ENCODE results near the gene WBP4.
"Not testable (repeated sequence)": the region's sequence is repeated elsewhere in the genome, so short reads cannot be mapped to it uniquely, and the experiment has no call there.

WBP4 gene

DNA sequence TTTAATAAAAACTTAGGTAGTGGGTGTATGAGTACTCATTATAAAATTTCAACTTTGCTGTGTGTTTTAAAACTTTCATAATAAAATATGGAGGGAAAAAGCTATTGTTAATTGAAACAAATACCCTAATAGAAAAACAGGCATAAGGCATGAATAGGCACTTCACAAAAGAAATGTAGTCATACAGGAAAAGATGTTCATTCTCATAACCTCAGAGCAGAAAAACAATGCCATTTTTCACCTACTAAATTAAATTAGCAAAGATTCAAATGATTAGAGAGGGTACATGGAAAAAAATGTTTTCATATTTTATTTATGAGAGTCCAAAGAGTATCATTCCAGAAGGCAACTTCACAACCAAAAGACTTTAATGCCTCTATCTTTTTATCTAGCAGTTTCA is 21.6 kb upstream of the WBP4 start:
- no peaks in the 10 kb centered on the region for H3K27me3 ChIP-seq (ENCODE audit: insufficient read depth, poor library complexity, severe bottlenecking)
- H3K27ac ChIP-seq (replicated peaks) = no peak overlapping the region
- no peak for TF ChIP-seq POLR2AphosphoS5 (IDR thresholded peaks at IDR 0.05; ENCODE audit: low read depth)
- TF ChIP-seq, protein P1, sequence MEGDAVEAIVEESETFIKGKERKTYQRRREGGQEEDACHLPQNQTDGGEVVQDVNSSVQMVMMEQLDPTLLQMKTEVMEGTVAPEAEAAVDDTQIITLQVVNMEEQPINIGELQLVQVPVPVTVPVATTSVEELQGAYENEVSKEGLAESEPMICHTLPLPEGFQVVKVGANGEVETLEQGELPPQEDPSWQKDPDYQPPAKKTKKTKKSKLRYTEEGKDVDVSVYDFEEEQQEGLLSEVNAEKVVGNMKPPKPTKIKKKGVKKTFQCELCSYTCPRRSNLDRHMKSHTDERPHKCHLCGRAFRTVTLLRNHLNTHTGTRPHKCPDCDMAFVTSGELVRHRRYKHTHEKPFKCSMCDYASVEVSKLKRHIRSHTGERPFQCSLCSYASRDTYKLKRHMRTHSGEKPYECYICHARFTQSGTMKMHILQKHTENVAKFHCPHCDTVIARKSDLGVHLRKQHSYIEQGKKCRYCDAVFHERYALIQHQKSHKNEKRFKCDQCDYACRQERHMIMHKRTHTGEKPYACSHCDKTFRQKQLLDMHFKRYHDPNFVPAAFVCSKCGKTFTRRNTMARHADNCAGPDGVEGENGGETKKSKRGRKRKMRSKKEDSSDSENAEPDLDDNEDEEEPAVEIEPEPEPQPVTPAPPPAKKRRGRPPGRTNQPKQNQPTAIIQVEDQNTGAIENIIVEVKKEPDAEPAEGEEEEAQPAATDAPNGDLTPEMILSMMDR (IDR thresholded peaks at IDR 0.05; ENCODE audit: insufficient read depth, low read length) = no peak
- TF ChIP-seq GABPA (IDR thresholded peaks at IDR 0.05; ENCODE audit: low read depth) = no peak
- TF ChIP-seq SPI1 (IDR thresholded peaks at IDR 0.05; ENCODE audit: borderline replicate concordance, low read depth) = no peak
- TF ChIP-seq, protein P2, sequence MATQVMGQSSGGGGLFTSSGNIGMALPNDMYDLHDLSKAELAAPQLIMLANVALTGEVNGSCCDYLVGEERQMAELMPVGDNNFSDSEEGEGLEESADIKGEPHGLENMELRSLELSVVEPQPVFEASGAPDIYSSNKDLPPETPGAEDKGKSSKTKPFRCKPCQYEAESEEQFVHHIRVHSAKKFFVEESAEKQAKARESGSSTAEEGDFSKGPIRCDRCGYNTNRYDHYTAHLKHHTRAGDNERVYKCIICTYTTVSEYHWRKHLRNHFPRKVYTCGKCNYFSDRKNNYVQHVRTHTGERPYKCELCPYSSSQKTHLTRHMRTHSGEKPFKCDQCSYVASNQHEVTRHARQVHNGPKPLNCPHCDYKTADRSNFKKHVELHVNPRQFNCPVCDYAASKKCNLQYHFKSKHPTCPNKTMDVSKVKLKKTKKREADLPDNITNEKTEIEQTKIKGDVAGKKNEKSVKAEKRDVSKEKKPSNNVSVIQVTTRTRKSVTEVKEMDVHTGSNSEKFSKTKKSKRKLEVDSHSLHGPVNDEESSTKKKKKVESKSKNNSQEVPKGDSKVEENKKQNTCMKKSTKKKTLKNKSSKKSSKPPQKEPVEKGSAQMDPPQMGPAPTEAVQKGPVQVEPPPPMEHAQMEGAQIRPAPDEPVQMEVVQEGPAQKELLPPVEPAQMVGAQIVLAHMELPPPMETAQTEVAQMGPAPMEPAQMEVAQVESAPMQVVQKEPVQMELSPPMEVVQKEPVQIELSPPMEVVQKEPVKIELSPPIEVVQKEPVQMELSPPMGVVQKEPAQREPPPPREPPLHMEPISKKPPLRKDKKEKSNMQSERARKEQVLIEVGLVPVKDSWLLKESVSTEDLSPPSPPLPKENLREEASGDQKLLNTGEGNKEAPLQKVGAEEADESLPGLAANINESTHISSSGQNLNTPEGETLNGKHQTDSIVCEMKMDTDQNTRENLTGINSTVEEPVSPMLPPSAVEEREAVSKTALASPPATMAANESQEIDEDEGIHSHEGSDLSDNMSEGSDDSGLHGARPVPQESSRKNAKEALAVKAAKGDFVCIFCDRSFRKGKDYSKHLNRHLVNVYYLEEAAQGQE (IDR thresholded peaks at IDR 0.05; ENCODE audit: insufficient replicate concordance, low read depth) = no peak
- H3K4me3 ChIP-seq (replicated peaks; ENCODE audit: insufficient read depth, low read length) = no peak overlapping the region
- no peak for DNase-seq (ENCODE audit: low read depth in 1 of 2, low spot score in 1 of 2)

DNA sequence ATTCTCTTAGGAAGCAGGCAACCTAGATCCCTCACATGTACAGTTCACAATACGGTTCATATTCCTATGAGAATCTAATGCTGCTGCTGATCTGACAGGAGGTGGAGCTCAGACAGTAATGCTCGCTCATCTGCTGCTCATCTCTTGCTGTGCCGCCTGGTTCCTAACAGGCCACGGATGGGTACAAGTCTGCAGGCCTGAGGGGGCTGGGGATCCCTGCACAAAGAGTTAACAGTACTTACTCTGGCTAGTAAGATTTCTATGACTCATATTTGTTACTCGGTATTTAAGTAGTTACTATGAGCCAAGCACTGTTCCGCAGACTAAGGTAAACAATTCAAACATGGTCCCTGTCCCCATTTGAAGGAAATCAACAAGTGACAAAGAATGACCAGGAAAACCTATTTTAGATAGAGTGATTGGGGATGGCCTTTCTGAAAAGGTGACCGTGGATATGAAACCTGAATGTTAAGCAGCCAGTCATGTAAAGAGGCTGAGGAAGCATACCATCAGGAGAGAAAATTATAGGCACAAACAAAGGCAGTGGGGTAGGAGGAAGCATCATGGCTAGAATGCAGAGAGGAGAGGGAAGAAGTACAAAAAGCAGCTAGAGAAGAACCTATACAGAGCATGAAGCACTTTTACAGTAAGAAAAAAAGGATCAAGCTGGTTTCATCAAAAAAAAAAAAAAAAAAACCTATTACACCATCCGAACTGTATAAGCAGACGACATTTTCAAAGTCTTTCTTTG is 20.6 kb upstream of the WBP4 start:
- TF ChIP-seq, protein P1 (IDR thresholded peaks at IDR 0.05; ENCODE audit: insufficient read depth, low read length) = no peak
- TF ChIP-seq, protein P2 (IDR thresholded peaks at IDR 0.05; ENCODE audit: insufficient replicate concordance, low read depth) = no peak
- no peak for TF ChIP-seq SPI1 (IDR thresholded peaks at IDR 0.05; ENCODE audit: borderline replicate concordance, low read depth)
- TF ChIP-seq POLR2AphosphoS5 (IDR thresholded peaks at IDR 0.05; ENCODE audit: low read depth) = no peak
- TF ChIP-seq GABPA (IDR thresholded peaks at IDR 0.05; ENCODE audit: low read depth) = no peak
- Histone ChIP-seq H3K4me3 (replicated peaks; ENCODE audit: insufficient read depth, low read length) (no peak overlapping the region), H3K27me3 (ENCODE audit: insufficient read depth, poor library complexity, severe bottlenecking) (no peaks in the 10 kb centered on the region), H3K27ac (replicated peaks) (no peak overlapping the region)
- no peak for DNase-seq (ENCODE audit: low read depth in 1 of 2, low spot score in 1 of 2)

DNA sequence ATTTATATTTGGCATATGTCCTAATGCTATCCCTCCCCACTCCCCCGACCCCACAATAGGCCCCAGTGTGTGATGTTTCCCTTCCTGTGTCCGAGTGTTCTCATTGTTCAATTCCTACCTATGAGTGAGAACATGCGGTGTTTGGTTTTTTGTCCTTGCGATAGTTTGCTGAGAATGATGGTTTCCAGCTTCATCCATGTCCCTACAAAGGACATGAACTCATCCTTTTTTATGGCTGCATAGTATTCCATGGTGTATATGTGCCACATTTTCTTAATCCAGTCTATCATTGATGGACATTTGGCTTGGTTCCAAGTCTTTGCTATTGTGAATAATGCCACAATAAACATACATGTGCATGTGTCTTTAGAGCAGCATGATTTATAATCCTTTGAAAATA is 18.9 kb upstream of the WBP4 start:
- H3K4me3 ChIP-seq (replicated peaks; ENCODE audit: insufficient read depth, low read length); DNase-seq (ENCODE audit: low read depth in 1 of 2, low spot score in 1 of 2); H3K27ac ChIP-seq (replicated peaks): not testable (repeated sequence)

DNA sequence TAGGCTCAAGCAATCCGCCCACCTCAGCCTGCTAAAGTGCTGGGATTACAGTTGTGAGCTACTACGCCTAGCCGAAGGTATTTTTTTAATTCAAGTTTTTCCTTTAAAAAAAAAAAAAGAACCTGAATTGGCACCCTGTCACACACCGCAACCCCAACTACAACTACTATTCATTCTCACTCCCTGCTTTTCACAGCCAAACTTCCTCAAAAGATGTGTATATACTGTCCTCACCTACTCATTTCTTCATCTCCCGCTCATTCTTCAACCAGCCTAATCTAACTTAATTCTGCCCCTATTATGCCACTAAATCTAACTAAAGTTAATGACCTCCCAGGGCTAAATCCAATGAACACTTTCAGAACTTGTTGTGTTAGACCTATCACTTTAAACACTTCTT is 12.7 kb upstream of the WBP4 start:
- no peak overlapping the region for H3K27ac ChIP-seq (replicated peaks)
- no peak overlapping the region for H3K4me3 ChIP-seq (replicated peaks; ENCODE audit: insufficient read depth, low read length)
- no peak for DNase-seq (ENCODE audit: low read depth in 1 of 2, low spot score in 1 of 2)
- H3K27me3 ChIP-seq (ENCODE audit: insufficient read depth, poor library complexity, severe bottlenecking) = no peaks in the 10 kb centered on the region
- no peak for TF ChIP-seq GABPA (IDR thresholded peaks at IDR 0.05; ENCODE audit: low read depth)
- TF ChIP-seq, protein P1 (IDR thresholded peaks at IDR 0.05; ENCODE audit: insufficient read depth, low read length) = no peak
- TF ChIP-seq, protein P2 (IDR thresholded peaks at IDR 0.05; ENCODE audit: insufficient replicate concordance, low read depth) = no peak
- TF ChIP-seq POLR2AphosphoS5 (IDR thresholded peaks at IDR 0.05; ENCODE audit: low read depth) = no peak
- TF ChIP-seq SPI1 (IDR thresholded peaks at IDR 0.05; ENCODE audit: borderline replicate concordance, low read depth) = no peak

More for the DNA sequence above, 18.9 kb upstream of the WBP4 start:
- not testable (repeated sequence) for H3K27me3 ChIP-seq (ENCODE audit: insufficient read depth, poor library complexity, severe bottlenecking)
